Mucosa of descending colon (tissue), 3 donors: ENCODE measurements around the gene ALOX15B. TPM values are rescaled to one million over a fixed set of nuclear protein-coding genes. Genes with fewer than 3 reads are reported as not detected.

Source experiments
- ATAC-seq: fragments of 200-7000 bp; cut with Tn5 transposase; one replicate; pipeline ENCODE4 v1.9.1; 2020; ENCODE audit warnings: mild to moderate bottlenecking, moderate library complexity
- DNase-seq, 3 donors: peaks; one replicate each; pipeline ENCODE4 v3.0.0-alpha.2; 2020
- H3K36me3 ChIP-seq: fragments of 200-600 bp; one replicate; pipeline ENCODE4 v1.8.0; 2021; ENCODE audit warnings: low read depth, mild to moderate bottlenecking
- H3K4me1 ChIP-seq: fragments of 200-600 bp; one replicate; pipeline ENCODE4 v1.8.0; 2021; ENCODE audit warnings: low read depth, mild to moderate bottlenecking
- H3K4me3 ChIP-seq: fragments of 200-600 bp; one replicate; pipeline ENCODE4 v1.8.0; 2021; ENCODE audit warnings: mild to moderate bottlenecking
- H3K9me3 ChIP-seq: fragments of 200-600 bp; one replicate; pipeline ENCODE4 v1.8.0; 2021; ENCODE audit warnings: mild to moderate bottlenecking
- intact Hi-C, 2 donors: fragments of 100-400 bp; cut with DNase I in 1 of 2; cut with micrococcal nuclease in 1 of 2; formaldehyde crosslinking; loops; one replicate each; pipeline versions ENCODE4 v1.11.0 to v1.11.1; 2022; cut with DNase I, micrococcal nuclease
- total RNA-seq, 3 donors: library from RNA; stranded (reverse); fragmentation: NEBNext Ultra II Directional in 2 of 3; extraction: Animal tissue kit (Norgen Biotek cat#: 25700) in 2 of 3; gene quantifications; one replicate each; pipeline versions ENCODE4 v1.2.1 to v1.2.4, GENCODE V29; 2021 to 2023
- TF ChIP-seq, protein P1 (sequence below): fragments of 200-600 bp; IDR thresholded peaks from one replicate; pipeline ENCODE4 v1.8.0; 2022; ENCODE audit warnings: antibody characterized with exemption, mild to moderate bottlenecking
- donor health status: DM: no; HTN: no; CAD: no; lungs with moderate emphysema.
- donor health status: DM: no; HTN: no; CAD: no.
- donor health status: DM: no; HTN: yes; CAD: no.

The ALOX15B gene
- total RNA-seq, 3 donors from 2014 or later: 0.66 to 1.3 (median 1.1) TPM

DNA sequence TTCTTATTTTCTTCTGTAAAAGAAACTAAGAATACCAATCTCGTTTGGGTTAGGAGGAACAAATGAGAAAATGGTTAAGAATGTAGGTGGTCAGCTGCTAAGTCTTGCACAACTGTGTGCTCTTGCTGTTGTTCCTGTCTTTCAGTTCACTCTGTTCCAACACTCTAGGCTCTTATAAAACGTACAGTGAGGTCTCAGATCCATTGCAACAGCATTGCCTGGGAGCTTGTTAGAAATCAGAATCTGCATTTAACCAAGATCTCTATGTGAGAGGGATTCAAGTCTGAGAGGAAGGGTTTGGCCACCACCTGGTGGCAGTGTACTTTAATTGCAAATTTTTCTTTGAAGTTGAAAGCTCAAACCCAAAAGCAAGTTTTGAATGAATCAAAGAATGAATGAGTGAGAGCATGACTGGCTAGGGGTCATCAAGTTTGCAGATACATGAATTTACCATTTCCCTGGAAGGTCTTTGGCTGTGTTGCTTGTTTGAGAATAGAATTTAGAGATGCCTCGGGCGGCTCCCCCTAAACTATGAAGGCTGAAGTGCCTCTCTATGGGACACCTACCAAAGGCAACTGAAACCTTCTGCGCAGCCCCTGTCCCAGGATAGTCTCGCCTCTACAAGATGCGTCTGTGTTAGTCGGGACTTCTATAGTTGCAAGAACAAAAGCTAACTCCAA lies 2.5 kb downstream of the ALOX15B start:
- ATAC-seq (peak; percentile 54), DNase-seq (peak in 1 of 3 donors; percentile 52)
- Histone ChIP-seq H3K36me3 (no peaks in the 10 kb centered on the region), H3K4me1 (peaks cover 4% of the 10 kb centered on the region), H3K4me3 (no peak overlapping the region), H3K9me3 (no peaks in the 10 kb centered on the region)
- intact Hi-C loops: no loop called here
- TF ChIP-seq, protein P1, sequence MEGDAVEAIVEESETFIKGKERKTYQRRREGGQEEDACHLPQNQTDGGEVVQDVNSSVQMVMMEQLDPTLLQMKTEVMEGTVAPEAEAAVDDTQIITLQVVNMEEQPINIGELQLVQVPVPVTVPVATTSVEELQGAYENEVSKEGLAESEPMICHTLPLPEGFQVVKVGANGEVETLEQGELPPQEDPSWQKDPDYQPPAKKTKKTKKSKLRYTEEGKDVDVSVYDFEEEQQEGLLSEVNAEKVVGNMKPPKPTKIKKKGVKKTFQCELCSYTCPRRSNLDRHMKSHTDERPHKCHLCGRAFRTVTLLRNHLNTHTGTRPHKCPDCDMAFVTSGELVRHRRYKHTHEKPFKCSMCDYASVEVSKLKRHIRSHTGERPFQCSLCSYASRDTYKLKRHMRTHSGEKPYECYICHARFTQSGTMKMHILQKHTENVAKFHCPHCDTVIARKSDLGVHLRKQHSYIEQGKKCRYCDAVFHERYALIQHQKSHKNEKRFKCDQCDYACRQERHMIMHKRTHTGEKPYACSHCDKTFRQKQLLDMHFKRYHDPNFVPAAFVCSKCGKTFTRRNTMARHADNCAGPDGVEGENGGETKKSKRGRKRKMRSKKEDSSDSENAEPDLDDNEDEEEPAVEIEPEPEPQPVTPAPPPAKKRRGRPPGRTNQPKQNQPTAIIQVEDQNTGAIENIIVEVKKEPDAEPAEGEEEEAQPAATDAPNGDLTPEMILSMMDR: no peak

DNA sequence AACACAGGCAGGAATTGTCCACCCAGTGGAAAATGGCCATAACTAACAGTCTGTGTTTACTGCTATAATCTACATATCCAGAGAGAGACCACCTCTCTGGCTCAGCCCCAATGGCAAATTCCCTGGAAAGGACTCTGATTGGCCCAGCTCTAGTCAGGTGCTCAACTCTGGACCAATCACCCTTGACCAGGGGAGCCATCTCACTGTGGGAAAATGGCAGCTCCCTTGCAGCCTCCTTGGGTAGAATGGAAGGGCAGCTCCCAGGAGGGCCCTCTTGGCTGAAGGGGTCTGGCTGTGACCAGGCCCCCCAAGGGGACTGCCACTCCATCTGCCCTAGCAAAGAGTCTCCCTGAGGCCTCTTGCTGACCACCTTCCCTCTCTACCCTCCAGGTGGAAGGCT lies 3.1 kb downstream of the ALOX15B start:
- Histone ChIP-seq H3K36me3 (no peaks in the 10 kb centered on the region), H3K4me3 (no peak overlapping the region), H3K9me3 (no peaks in the 10 kb centered on the region), H3K4me1 (peaks cover 4% of the 10 kb centered on the region)
- intact Hi-C loops: no loop called here
- no peak for DNase-seq
- ATAC-seq: no peak
- TF ChIP-seq, protein P1: no peak

DNA sequence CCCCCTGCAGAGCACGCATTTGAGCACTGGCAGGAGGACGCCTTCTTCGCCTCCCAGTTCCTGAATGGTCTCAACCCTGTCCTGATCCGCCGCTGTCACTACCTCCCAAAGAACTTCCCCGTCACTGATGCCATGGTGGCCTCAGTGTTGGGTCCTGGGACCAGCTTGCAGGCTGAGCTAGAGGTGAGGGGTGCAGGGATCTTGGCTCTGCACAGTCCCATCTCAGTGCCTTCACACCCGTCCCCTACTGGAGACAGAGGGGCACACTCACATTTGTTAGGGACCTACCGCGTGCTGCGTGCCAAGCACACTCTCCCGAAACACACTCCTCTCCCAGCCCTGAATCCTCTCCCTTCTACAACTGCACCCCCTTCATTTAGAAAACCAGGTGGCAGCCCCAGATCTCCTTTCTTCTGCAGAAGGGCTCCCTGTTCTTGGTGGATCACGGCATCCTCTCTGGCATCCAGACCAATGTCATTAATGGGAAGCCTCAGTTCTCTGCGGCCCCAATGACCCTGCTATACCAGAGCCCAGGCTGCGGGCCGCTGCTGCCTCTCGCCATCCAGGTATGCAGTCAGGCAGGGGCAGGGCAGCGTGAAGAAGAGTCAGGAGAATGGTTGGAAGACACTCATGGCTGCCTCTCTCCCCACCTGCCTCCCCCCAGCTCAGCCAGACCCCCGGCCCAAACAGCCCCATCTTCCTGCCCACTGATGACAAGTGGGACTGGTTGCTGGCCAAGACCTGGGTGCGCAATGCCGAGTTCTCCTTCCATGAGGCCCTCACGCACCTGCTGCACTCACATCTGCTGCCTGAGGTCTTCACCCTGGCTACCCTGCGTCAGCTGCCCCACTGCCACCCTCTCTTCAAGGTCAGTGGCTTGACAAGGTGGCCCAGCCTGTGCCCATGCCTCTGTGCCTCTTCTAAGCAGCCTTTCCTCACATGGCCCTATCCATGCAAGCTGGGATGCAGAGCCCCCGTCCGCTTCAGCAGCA lies 6.3 kb downstream of the ALOX15B start:
- Histone ChIP-seq H3K9me3 (no peaks in the 10 kb centered on the region), H3K36me3 (no peaks in the 10 kb centered on the region), H3K4me1 (no peaks in the 10 kb centered on the region), H3K4me3 (no peak overlapping the region)
- ATAC-seq (no peak), DNase-seq (no peak)
- intact Hi-C loops: no loop called here
- TF ChIP-seq, protein P1: no peak

DNA sequence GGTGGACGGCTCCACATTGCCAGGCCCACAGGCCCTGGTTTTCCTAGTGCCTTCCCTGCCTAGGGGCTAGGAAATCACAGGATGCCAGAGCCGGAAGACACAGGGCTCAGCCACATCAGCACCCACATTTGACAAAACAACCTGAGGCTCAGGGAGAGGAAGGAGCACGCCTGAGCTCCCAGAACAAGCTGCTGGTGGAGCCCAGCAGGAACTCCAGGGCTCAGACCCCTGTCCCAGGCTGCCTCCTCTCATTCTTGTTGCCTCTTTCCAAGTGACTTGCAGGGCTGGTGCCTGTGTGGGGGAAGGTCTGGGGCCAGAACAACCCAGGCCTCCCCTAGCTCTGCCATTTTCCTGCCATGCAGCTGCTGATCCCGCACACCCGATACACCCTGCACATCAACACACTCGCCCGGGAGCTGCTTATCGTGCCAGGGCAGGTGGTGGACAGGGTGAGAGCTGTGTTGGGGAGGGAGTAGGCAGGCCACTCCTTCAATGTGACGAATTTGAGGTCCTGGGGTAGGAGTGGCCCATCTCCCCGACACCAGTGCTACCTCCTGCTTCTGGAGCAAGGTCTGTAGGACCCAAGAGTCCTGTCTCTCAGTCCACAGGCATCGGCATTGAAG lies 7.6 kb downstream of the ALOX15B start:
- no peak for DNase-seq
- no peaks in the 10 kb centered on the region for H3K4me1 ChIP-seq
- H3K4me3 ChIP-seq: no peak overlapping the region
- TF ChIP-seq, protein P1: no peak
- intact Hi-C loops: no loop called here
- no peaks in the 10 kb centered on the region for H3K9me3 ChIP-seq
- no peaks in the 10 kb centered on the region for H3K36me3 ChIP-seq
- no peak for ATAC-seq

DNA sequence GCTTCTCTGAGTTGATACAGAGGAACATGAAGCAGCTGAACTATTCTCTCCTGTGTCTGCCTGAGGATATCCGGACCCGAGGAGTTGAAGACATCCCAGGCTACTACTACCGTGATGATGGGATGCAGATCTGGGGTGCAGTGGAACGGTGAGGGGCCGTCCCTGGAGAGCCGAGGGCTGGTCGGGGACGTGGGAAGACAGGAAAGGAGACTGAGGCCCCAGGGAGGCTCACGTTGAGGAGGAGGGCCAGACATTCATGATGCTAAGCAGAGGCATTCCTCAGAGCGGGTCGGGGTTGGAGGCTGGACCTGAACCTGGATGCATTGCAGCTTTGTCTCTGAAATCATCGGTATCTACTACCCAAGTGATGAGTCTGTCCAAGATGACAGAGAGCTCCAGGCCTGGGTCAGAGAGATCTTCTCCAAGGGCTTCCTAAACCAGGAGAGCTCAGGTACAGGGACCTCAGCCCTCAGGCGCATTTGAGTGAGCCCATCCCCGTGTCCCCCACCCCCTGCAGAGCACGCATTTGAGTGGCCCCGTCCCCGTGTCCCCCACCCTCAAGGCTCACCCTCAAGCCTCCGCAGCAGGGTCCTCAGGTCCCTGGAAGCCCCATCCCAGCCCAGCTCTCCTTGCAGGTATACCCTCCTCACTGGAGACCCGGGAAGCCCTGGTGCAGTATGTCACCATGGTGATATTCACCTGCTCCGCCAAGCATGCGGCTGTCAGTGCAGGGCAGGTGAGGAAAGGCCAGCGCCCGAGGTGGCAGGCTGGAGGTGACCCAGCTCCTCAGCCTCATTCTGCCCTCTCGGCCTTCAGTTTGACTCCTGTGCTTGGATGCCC lies 8.3 kb downstream of the ALOX15B start:
- Histone ChIP-seq H3K9me3 (no peaks in the 10 kb centered on the region), H3K4me3 (no peak overlapping the region), H3K36me3 (no peaks in the 10 kb centered on the region), H3K4me1 (no peaks in the 10 kb centered on the region)
- intact Hi-C loops: no loop called here
- ATAC-seq (no peak), DNase-seq (no peak)
- TF ChIP-seq, protein P1: no peak
